ENCODE measurements around the gene SMO.

GRCh38 chr7:129212596-129212995 is 24.2 kb downstream of the SMO start:
- TF ChIP-seq, protein P1, sequence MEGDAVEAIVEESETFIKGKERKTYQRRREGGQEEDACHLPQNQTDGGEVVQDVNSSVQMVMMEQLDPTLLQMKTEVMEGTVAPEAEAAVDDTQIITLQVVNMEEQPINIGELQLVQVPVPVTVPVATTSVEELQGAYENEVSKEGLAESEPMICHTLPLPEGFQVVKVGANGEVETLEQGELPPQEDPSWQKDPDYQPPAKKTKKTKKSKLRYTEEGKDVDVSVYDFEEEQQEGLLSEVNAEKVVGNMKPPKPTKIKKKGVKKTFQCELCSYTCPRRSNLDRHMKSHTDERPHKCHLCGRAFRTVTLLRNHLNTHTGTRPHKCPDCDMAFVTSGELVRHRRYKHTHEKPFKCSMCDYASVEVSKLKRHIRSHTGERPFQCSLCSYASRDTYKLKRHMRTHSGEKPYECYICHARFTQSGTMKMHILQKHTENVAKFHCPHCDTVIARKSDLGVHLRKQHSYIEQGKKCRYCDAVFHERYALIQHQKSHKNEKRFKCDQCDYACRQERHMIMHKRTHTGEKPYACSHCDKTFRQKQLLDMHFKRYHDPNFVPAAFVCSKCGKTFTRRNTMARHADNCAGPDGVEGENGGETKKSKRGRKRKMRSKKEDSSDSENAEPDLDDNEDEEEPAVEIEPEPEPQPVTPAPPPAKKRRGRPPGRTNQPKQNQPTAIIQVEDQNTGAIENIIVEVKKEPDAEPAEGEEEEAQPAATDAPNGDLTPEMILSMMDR (IDR thresholded peaks at IDR 0.05; ENCODE audit: poor library complexity): no peak
- no peak for TF ChIP-seq EZH2phosphoT487 (IDR thresholded peaks at IDR 0.05; ENCODE audit: low read depth, severe bottlenecking, unreplicated experiment)

All from hepatocyte (in vitro differentiated cells).